Measurements from ENCODE around the gene PTGS1.
"Not testable (repeated sequence)": the region's sequence is repeated elsewhere in the genome, so short reads cannot be mapped to it uniquely, and the experiment has no call there.

Gene PTGS1

GRCh38 chr9:122396614-122397148 is 25.9 kb downstream of the PTGS1 start:
- no peak overlapping the region for H3K27ac ChIP-seq (ENCODE audit: low read length)
- no peaks in the 10 kb centered on the region for H3K4me1 ChIP-seq (ENCODE audit: control insufficient read depth, insufficient read depth, low read length)
- H3K4me3 ChIP-seq (ENCODE audit: low read length), result no peak overlapping the region
- H3K9me3 ChIP-seq (ENCODE audit: control insufficient read depth, insufficient read depth, low read length), result no peaks in the 10 kb centered on the region
- no peak for DNase-seq (ENCODE audit: low read depth, low spot score)
- H3K36me3 ChIP-seq (ENCODE audit: control insufficient read depth, insufficient read depth, low read length), result no peaks in the 10 kb centered on the region
- no peaks in the 10 kb centered on the region for H3K27me3 ChIP-seq (ENCODE audit: control insufficient read depth, insufficient read depth, low read length)
- WGBS (ENCODE audit: insufficient coverage, insufficient read length), result no CpG with 5 or more reads among the region's 2 CpGs

DNA sequence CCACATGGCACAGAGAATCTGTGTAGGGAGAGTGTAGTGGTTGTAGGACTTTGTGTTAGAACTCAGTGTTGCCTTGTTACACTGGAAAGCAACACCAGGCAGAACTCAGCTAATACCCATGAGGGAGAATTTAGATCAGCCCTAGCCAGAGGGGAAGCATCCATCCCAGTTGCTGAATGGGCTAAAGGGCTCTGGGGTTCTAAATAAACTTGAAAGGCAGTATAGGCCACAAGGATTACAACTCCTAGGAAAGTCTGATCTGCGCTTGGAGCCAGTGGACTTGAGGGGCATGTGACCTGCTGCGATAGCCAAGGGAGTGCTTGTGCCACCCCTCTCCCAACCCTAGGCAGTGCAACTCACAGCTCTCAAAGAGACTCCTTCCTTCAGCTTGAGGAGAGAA is 26.9 kb downstream of the PTGS1 start:
- H3K27me3 ChIP-seq (ENCODE audit: control insufficient read depth, insufficient read depth, low read length), result no peaks in the 10 kb centered on the region
- DNase-seq (ENCODE audit: low read depth, low spot score), result no peak
- no CpG with 5 or more reads among the region's 2 CpGs for WGBS (ENCODE audit: insufficient coverage, insufficient read length)

GRCh38 chr9:122398371-122398924 is 27.6 kb downstream of the PTGS1 start:
- DNase-seq (ENCODE audit: low read depth, low spot score), result no peak
- H3K4me1 ChIP-seq (ENCODE audit: control insufficient read depth, insufficient read depth, low read length), result no peaks in the 10 kb centered on the region
- H3K27me3 ChIP-seq (ENCODE audit: control insufficient read depth, insufficient read depth, low read length), result no peaks in the 10 kb centered on the region
- no peak overlapping the region for H3K4me3 ChIP-seq (ENCODE audit: low read length)
- WGBS (ENCODE audit: insufficient coverage, insufficient read length), result no CpG with 5 or more reads among the region's 3 CpGs
- H3K9me3 ChIP-seq (ENCODE audit: control insufficient read depth, insufficient read depth, low read length), result no peaks in the 10 kb centered on the region
- no peaks in the 10 kb centered on the region for H3K36me3 ChIP-seq (ENCODE audit: control insufficient read depth, insufficient read depth, low read length)
- no peak overlapping the region for H3K27ac ChIP-seq (ENCODE audit: low read length)

More for the DNA sequence above, 26.9 kb downstream of the PTGS1 start:
- no peak overlapping the region for H3K4me3 ChIP-seq (ENCODE audit: low read length)
- H3K9me3 ChIP-seq (ENCODE audit: control insufficient read depth, insufficient read depth, low read length), result no peaks in the 10 kb centered on the region
- H3K36me3 ChIP-seq (ENCODE audit: control insufficient read depth, insufficient read depth, low read length), result no peaks in the 10 kb centered on the region
- no peak overlapping the region for H3K27ac ChIP-seq (ENCODE audit: low read length)
- no peaks in the 10 kb centered on the region for H3K4me1 ChIP-seq (ENCODE audit: control insufficient read depth, insufficient read depth, low read length)

- DNase-seq (ENCODE audit: low read depth, low spot score), result no peak
- no peak overlapping the region for H3K27ac ChIP-seq (ENCODE audit: low read length)
- H3K36me3 ChIP-seq (ENCODE audit: control insufficient read depth, insufficient read depth, low read length), result no peaks in the 10 kb centered on the region
- H3K27me3 ChIP-seq (ENCODE audit: control insufficient read depth, insufficient read depth, low read length), result no peaks in the 10 kb centered on the region
- no CpG with 5 or more reads among the region's 8 CpGs for WGBS (ENCODE audit: insufficient coverage, insufficient read length)
- no peak overlapping the region for H3K4me3 ChIP-seq (ENCODE audit: low read length)
- no peaks in the 10 kb centered on the region for H3K4me1 ChIP-seq (ENCODE audit: control insufficient read depth, insufficient read depth, low read length)
- no peaks in the 10 kb centered on the region for H3K9me3 ChIP-seq (ENCODE audit: control insufficient read depth, insufficient read depth, low read length)
Observed at GRCh38 chr9:122401896-122402295, 31.1 kb downstream of the PTGS1 start.

GRCh38 chr9:122402403-122402871 is 31.6 kb downstream of the PTGS1 start:
- Histone ChIP-seq H3K27ac (ENCODE audit: low read length) (no peak overlapping the region), H3K36me3 (ENCODE audit: control insufficient read depth, insufficient read depth, low read length) (no peaks in the 10 kb centered on the region), H3K4me3 (ENCODE audit: low read length) (no peak overlapping the region), H3K27me3 (ENCODE audit: control insufficient read depth, insufficient read depth, low read length) (no peaks in the 10 kb centered on the region), H3K9me3 (ENCODE audit: control insufficient read depth, insufficient read depth, low read length) (no peaks in the 10 kb centered on the region), H3K4me1 (ENCODE audit: control insufficient read depth, insufficient read depth, low read length) (no peaks in the 10 kb centered on the region)
- DNase-seq (ENCODE audit: low read depth, low spot score), result no peak
- no CpG with 5 or more reads among the region's 3 CpGs for WGBS (ENCODE audit: insufficient coverage, insufficient read length)

- no peak for DNase-seq (ENCODE audit: low read depth, low spot score)
- Histone ChIP-seq H3K36me3 (ENCODE audit: control insufficient read depth, insufficient read depth, low read length) (no peaks in the 10 kb centered on the region), H3K4me1 (ENCODE audit: control insufficient read depth, insufficient read depth, low read length) (no peaks in the 10 kb centered on the region), H3K27me3 (ENCODE audit: control insufficient read depth, insufficient read depth, low read length) (no peaks in the 10 kb centered on the region), H3K27ac (ENCODE audit: low read length) (no peak overlapping the region), H3K4me3 (ENCODE audit: low read length) (no peak overlapping the region), H3K9me3 (ENCODE audit: control insufficient read depth, insufficient read depth, low read length) (no peaks in the 10 kb centered on the region)
- WGBS (ENCODE audit: insufficient coverage, insufficient read length), result no CpG with 5 or more reads among the region's 3 CpGs
Observed at GRCh38 chr9:122402874-122403273, 32.0 kb downstream of the PTGS1 start.

GRCh38 chr9:122403381-122404000 is 32.7 kb downstream of the PTGS1 start:
- H3K27me3 ChIP-seq (ENCODE audit: control insufficient read depth, insufficient read depth, low read length), result no peaks in the 10 kb centered on the region
- no CpG with 5 or more reads among the region's 6 CpGs for WGBS (ENCODE audit: insufficient coverage, insufficient read length)
- no peak for DNase-seq (ENCODE audit: low read depth, low spot score)
- no peaks in the 10 kb centered on the region for H3K9me3 ChIP-seq (ENCODE audit: control insufficient read depth, insufficient read depth, low read length)
- no peaks in the 10 kb centered on the region for H3K4me1 ChIP-seq (ENCODE audit: control insufficient read depth, insufficient read depth, low read length)
- no peaks in the 10 kb centered on the region for H3K36me3 ChIP-seq (ENCODE audit: control insufficient read depth, insufficient read depth, low read length)
- no peak overlapping the region for H3K4me3 ChIP-seq (ENCODE audit: low read length)
- H3K27ac ChIP-seq (ENCODE audit: low read length), result no peak overlapping the region

- not testable (repeated sequence) for H3K27me3 ChIP-seq (ENCODE audit: control insufficient read depth, insufficient read depth, low read length); H3K4me1 ChIP-seq (ENCODE audit: control insufficient read depth, insufficient read depth, low read length); DNase-seq (ENCODE audit: low read depth, low spot score); H3K4me3 ChIP-seq (ENCODE audit: low read length); H3K9me3 ChIP-seq (ENCODE audit: control insufficient read depth, insufficient read depth, low read length); H3K27ac ChIP-seq (ENCODE audit: low read length); H3K36me3 ChIP-seq (ENCODE audit: control insufficient read depth, insufficient read depth, low read length)
- no CpG with 5 or more reads among the region's 15 CpGs for WGBS (ENCODE audit: insufficient coverage, insufficient read length)
Observed at GRCh38 chr9:122405304-122406069, 34.7 kb downstream of the PTGS1 start.

GRCh38 chr9:122406070-122406890 is 35.5 kb downstream of the PTGS1 start:
- no peaks in the 10 kb centered on the region for H3K9me3 ChIP-seq (ENCODE audit: control insufficient read depth, insufficient read depth, low read length)
- no peaks in the 10 kb centered on the region for H3K36me3 ChIP-seq (ENCODE audit: control insufficient read depth, insufficient read depth, low read length)
- no CpG with 5 or more reads among the region's 61 CpGs for WGBS (ENCODE audit: insufficient coverage, insufficient read length)
- H3K4me1 ChIP-seq (ENCODE audit: control insufficient read depth, insufficient read depth, low read length), result no peaks in the 10 kb centered on the region
- DNase-seq (ENCODE audit: low read depth, low spot score), result no peak
- no peaks in the 10 kb centered on the region for H3K27me3 ChIP-seq (ENCODE audit: control insufficient read depth, insufficient read depth, low read length)
- H3K4me3 ChIP-seq (ENCODE audit: low read length), result no peak overlapping the region
- H3K27ac ChIP-seq (ENCODE audit: low read length), result no peak overlapping the region

DNA sequence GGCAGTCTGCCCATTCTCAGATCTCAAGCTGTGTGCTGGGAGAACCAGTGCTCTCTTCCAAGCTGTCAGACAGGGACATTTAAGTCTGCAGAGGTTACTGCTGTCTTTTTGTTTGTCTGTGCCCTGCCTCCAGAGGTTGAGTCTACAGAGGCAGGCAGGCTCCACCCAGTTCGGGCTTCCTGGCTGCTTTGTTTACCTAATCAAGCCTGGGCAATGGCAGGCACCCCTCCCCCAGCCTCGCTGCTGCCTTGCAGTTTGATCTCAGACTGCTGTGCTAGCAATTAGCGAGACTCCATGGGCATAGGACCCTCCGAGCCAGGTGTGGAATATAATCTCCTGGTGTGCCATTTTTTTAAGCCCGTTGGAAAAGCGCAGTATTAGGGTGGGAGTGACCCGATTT is 43.3 kb downstream of the PTGS1 start:
- not testable (repeated sequence) for H3K36me3 ChIP-seq (ENCODE audit: control insufficient read depth, insufficient read depth, low read length); H3K27ac ChIP-seq (ENCODE audit: low read length); H3K4me1 ChIP-seq (ENCODE audit: control insufficient read depth, insufficient read depth, low read length); DNase-seq (ENCODE audit: low read depth, low spot score); H3K27me3 ChIP-seq (ENCODE audit: control insufficient read depth, insufficient read depth, low read length); H3K9me3 ChIP-seq (ENCODE audit: control insufficient read depth, insufficient read depth, low read length); H3K4me3 ChIP-seq (ENCODE audit: low read length)
- no CpG with 5 or more reads among the region's 7 CpGs for WGBS (ENCODE audit: insufficient coverage, insufficient read length)
